GM12874 (cell line): ENCODE data around the gene SERPINA1.

ENCODE experiments used
- TF ChIP-seq, protein P1 (sequence below): IDR thresholded peaks from 2 replicates; pipeline ENCODE4 v1.5.1; 2011; ENCODE audit warnings: low read depth, mild to moderate bottlenecking, control low read depth, low read length, moderate library complexity; ENCODE audit not compliant: insufficient read depth

SERPINA1 gene

GRCh38 chr14:94385553-94386057, 2.8 kb downstream of the SERPINA1 start:
- TF ChIP-seq, protein P1, sequence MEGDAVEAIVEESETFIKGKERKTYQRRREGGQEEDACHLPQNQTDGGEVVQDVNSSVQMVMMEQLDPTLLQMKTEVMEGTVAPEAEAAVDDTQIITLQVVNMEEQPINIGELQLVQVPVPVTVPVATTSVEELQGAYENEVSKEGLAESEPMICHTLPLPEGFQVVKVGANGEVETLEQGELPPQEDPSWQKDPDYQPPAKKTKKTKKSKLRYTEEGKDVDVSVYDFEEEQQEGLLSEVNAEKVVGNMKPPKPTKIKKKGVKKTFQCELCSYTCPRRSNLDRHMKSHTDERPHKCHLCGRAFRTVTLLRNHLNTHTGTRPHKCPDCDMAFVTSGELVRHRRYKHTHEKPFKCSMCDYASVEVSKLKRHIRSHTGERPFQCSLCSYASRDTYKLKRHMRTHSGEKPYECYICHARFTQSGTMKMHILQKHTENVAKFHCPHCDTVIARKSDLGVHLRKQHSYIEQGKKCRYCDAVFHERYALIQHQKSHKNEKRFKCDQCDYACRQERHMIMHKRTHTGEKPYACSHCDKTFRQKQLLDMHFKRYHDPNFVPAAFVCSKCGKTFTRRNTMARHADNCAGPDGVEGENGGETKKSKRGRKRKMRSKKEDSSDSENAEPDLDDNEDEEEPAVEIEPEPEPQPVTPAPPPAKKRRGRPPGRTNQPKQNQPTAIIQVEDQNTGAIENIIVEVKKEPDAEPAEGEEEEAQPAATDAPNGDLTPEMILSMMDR, result no peak

DNA sequence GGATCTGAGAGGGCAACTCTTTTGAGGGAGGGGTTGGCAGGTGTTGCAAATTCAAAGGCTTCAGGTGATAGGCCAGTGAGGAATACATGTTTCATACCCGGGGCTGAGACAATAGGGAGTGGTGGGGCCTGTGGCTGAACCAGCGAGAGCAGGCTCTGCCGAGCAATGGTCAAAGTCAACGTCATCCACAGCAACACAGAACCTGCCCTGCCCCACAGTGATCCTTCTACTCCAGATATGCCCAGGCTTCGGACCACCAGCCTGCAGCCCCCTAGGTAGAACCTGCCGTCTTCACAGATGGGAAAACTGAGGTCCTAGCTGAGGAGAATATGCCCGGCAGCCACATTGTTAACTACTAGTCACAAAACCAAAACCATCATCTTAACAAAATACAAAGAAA, 4.1 kb downstream of the SERPINA1 start:
- TF ChIP-seq, protein P1, result no peak

DNA sequence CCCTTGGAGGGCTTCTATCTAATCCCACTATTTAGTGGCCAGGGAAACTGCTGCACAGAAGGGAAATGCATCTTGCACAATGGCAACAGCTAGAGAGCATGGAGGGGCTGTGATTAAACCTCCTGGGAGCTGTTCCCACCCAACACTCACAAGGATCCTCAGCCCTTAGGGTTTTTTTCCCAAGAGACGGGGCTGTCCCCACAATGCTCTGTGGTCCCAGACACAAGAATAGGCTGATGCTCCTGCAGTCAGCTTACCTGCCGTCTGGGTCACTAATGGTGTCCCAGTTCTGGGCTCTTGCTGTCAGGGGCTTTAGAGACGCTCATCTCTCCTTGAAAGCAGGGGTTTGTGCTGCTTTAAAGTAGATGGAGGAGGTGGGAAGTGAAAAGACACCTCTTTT, 4.6 kb downstream of the SERPINA1 start:
- TF ChIP-seq, protein P1, result no peak

DNA sequence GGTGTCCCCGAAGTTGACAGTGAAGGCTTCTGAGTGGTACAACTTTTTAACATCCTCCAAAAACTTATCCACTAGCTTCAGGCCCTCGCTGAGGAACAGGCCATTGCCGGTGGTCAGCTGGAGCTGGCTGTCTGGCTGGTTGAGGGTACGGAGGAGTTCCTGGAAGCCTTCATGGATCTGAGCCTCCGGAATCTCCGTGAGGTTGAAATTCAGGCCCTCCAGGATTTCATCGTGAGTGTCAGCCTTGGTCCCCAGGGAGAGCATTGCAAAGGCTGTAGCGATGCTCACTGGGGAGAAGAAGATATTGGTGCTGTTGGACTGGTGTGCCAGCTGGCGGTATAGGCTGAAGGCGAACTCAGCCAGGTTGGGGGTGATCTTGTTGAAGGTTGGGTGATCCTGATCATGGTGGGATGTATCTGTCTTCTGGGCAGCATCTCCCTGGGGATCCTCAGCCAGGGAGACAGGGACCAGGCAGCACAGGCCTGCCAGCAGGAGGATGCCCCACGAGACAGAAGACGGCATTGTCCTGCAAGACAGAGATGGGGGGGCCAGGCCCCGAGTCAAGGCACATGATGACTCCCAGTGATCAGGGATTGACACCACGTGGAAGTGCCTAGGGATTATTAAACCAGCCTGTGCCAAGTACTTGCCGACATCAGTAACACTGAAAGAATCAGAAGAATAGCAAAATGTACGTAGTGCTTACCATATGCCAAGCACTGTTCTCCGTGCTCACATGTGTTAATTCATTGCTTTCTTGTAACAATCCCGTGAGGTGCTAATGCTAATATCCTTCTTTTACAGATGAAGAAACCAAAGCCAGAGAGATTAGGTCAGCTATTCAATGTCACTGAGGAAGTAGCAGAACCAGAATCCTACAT, 5.4 kb downstream of the SERPINA1 start:
- TF ChIP-seq, protein P1, result no peak

- TF ChIP-seq, protein P1, result no peak
These were observed 6.2 kb downstream of the SERPINA1 start for GRCh38 chr14:94382099-94382715.

DNA sequence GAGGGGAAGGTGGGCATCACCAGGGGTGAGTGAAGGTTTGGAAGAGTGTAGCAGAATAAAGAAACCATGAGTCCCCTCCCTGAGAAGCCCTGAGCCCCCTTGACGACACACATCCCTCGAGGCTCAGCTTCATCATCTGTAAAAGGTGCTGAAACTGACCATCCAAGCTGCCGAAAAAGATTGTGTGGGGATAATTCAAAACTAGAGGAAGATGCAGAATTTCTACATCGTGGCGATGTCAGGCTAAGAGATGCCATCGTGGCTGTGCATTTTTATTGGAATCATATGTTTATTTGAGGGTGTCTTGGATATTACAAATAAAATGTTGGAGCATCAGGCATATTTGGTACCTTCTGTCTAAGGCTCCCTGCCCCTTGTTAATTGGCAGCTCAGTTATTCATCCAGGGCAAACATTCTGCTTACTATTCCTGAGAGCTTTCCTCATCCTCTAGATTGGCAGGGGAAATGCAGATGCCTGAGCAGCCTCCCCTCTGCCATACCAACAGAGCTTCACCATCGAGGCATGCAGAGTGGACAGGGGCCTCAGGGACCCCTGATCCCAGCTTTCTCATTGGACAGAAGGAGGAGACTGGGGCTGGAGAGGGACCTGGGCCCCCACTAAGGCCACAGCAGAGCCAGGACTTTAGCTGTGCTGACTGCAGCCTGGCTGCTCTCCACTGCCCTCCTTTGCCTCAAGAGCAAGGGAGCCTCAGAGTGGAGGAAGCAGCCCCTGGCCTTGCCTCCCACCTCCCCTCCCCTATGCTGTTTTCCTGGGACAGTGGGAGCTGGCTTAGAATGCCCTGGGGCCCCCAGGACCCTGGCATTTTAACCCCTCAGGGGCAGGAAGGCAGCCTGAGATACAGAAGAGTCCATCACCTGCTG, 7.0 kb downstream of the SERPINA1 start:
- TF ChIP-seq, protein P1, result no peak
